GM19193 (cell line): ENCODE results near the gene MAP3K7.

Source experiments
- POLR2A ChIP-seq: IDR thresholded peaks from 4 replicates; pipeline ENCODE4 v1.6.1; 2011; ENCODE audit not compliant: insufficient read depth, insufficient read length; ENCODE audit errors: extremely low read depth

The MAP3K7 gene

DNA sequence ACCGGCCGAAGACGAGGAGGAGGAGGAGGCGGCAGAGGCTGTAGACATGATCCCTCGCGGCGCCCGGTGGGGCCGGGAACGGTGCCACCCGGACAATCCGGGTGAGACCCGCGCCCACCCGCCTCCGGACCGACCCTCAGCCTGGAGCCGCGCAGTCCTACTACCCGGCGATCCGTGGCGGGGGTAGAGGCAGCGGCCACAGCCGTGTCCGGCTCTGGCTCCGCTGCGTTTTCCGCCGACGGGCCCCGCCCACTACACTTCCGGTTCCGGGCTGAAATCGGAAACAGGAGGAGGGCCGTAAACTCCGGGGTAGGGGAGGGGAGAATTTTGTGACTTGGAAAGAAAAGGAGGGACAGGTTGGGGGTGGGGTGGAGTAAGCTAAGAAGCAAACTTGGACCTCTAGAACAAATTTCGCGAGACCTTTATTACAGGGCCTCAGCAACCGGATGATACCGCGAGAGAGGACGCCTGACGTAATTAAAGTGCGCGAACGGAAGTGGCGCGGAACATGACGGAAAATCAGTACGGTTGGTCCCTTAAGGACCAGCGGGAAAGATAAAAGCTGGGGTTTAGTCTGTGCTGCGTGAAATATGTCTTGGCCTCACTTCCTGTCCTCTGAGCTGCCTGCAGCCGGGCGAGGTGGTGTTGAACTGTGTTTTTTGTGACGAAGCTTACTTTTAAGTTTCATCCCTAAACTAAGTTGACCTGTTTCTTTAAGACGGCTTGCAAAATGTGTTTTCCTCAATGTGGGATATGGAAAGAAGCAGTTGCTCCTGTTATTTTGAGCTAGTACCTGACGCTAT is at the start of gene MAP3K7:
TSS of gene MAP3K7 (minus strand) at position 237 of the 803 bp plus-strand sequence. CDS start at position 48, 189 bp downstream.
- TF ChIP-seq POLR2A = peak; percentile 93

DNA sequence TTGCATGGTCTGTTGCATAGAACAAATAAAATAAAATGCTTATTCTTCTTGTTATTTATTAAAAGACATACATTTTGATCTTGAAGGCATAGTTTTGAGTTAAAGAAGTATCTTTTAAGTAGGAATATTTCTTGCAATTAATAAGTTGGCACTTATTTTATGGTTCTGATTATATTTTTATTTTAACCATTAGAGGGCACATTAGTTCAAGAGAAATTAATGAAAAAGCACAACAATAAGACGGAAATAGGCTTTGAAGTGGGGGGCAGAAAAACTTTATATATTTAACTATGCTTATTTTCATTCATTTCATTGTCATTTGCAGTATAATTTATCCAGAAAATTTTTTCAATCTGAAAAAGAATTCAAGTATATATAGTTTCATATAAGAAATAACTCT is 44.2 kb upstream of the MAP3K7 start:
- no peak for TF ChIP-seq POLR2A

- TF ChIP-seq POLR2A = no peak
Measured at GRCh38 chr6:90621581-90621980, 34.7 kb upstream of the MAP3K7 start.

GRCh38 chr6:90619221-90619620 is 32.3 kb upstream of the MAP3K7 start:
- TF ChIP-seq POLR2A = no peak

GRCh38 chr6:90612313-90612680 is 25.4 kb upstream of the MAP3K7 start:
- no peak for TF ChIP-seq POLR2A

DNA sequence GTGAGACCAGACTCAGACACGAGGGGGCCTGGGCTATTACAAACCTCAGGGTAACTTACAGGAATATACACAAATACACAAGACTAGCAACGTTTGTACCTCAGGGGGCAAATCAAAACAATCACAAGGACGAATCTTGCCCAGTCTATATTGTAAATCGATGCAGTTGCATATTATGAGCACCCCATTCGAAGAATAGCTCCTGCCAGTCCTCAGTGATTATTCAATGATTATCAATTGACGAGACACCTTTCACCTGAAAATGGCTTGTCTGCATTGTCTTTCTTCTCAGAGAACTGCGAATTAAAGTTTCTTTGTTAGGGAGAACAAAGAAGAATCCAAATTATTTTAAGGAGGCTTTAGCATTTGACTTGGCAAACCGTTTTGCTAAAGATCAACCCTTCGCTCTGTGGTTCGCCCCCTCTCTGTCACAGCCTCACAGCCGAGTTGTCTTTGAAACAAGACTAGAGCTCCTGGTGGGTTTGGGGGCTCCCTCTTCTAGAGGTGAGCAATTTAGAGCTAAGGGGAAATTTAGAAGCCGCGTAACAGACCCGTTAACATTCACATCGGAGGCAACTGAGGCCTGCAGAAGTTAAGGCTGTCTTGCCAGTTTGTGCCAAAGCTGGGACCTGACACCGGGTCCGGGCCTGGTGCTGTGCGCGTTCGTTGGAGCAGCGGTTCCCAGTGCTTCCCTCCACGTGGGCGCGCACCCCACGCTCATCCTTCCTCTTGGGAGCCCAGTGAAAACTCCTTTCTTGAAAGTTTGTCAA is 24.9 kb upstream of the MAP3K7 start:
- TF ChIP-seq POLR2A = no peak

GRCh38 chr6:90610751-90611542 is 24.1 kb upstream of the MAP3K7 start:
- no peak for TF ChIP-seq POLR2A

DNA sequence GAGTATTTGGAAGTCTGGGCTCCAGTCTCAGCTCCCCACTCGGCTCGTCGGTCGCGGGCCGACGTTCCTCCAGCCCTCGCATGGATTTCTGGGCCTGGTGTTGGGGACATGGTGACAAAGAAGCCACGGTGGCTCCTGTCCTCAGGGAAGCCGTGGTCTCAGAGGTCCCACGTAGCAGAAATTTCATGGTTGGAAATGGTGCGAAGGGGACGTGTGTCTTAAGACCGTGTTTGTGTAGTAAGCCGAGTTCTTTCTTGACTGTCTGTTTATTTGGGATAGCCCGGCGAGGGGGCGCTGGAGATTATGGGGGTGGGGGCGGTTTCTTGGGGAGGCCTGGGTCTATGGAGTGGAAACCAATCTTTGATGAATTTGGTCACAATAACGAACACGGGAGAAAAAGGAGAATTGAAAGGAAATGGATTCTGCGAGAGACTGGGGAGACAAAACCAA is 23.5 kb upstream of the MAP3K7 start:
- no peak for TF ChIP-seq POLR2A

DNA sequence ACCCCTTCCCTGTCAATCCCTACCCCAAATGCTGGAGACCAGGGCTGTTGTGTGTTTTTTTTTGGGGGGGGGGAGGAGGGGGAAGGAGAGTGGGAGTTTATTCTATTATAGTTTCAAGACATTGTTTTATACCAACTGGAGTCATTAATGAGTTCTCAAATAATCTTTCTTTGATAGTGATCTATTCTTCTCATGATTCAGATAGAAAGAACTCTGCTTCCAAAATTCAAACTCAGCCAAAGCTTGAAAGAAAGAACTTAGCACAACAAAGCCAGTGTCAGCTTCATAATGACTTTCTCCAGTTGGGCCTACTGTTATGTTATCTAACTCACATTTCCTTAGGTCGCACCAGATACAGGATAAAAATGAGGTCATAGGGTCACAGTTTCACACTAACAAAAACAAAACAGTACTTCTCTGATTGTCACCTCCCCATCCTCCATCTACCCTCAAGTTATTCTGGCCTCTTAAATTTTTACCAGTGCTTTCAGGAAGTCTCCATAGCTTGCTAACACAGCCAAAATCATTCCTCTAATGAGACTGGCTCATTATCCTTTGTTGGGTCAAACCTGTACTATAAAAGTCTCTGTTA is 19.0 kb upstream of the MAP3K7 start:
- no peak for TF ChIP-seq POLR2A

DNA sequence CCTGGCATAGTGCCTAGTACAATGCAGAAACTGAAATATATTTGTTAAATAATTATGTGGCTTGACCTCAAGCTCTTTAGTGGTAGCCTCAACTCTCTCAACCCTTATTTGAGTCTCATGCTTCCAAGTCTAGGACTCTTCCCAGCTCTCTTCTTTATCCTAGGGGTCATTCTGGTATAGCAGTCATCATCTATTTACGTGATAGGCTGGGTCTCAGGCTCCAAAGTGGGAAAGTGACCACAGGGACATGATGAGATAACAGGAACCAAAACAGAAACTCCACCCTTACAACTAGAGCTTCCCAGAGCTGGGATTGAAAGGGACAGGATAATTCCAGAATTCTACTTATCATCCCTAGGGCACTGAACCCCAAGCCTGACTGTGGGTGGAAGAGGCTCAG is 17.7 kb upstream of the MAP3K7 start:
- TF ChIP-seq POLR2A = no peak

GRCh38 chr6:90599151-90599550 is 12.3 kb upstream of the MAP3K7 start:
- no peak for TF ChIP-seq POLR2A

DNA sequence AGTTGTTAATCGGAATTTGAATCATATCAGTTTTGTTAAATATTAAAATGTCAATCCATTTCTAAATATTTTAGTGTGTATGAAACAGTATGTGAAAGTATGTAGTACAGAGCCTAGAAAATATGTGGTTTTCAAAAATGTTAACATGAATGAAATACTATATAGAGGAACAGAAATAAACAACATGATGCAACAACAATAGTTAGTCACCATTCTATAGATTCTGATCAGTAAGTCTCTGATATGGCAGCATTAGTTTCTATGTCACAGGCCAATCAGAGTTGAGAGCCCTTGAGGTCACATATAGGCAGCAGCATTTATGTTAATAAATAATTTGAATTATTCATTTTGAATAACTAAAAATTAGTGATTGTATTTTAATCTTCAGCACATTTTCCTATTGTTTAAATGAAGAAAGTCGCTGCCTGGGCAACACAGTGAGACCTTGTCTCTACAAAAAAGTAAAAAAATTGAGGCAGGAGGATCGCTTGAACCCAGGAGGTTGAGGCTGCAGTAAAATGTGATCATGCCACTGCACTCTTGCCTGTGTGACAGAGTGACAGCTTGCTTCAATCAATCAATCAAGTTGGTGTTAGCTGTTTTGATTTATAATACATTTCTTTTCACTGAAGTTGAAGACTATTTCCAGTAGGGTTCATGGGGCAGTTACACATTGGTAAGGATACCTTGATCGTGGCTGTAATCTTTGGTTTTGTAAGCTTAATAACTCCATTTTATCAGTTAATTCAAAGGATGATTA is 11.5 kb upstream of the MAP3K7 start:
- TF ChIP-seq POLR2A = no peak

GRCh38 chr6:90596967-90597539 is 10.2 kb upstream of the MAP3K7 start:
- no peak for TF ChIP-seq POLR2A

- no peak for TF ChIP-seq POLR2A
Measured at GRCh38 chr6:90595854-90596253, 9.0 kb upstream of the MAP3K7 start.
